Right lobe of liver (tissue), 6 donors: Measurements from ENCODE around the gene TIFAB. TPM values are rescaled to one million over a fixed set of nuclear protein-coding genes. Genes with fewer than 3 reads are reported as not detected.

ENCODE experiments used
- ATAC-seq, 4 donors: fragments of 200-7000 bp; cut with Tn5 transposase; one replicate each; pipeline ENCODE4 v1.9.1; 2020; ENCODE audit warnings: mild to moderate bottlenecking in 4 of 4, moderate library complexity in 4 of 4
- DNase-seq, 3 donors: peaks; one replicate each; pipeline ENCODE4 v3.0.0-alpha.2; 2020
- H3K27ac ChIP-seq, 3 donors: fragments of 200-600 bp; one replicate each; pipeline ENCODE4 v1.8.0; 2022
- H3K27me3 ChIP-seq, 2 donors: fragments of 200-600 bp; one replicate each; pipeline ENCODE4 v1.8.0; 2022
- H3K36me3 ChIP-seq, 4 donors: fragments of 200-600 bp; sonication (generic) in 1 of 4; one replicate each; pipeline versions ENCODE4 v1.5.1 to v1.8.0; 2017 to 2022; ENCODE audit warnings: control low read depth in 1 of 4
- H3K4me1 ChIP-seq, 4 donors: fragments of 200-600 bp; sonication (generic) in 1 of 4; one replicate each; pipeline versions ENCODE4 v1.5.1 to v1.8.0; 2017 to 2022; ENCODE audit warnings: control low read depth in 1 of 4
- H3K4me3 ChIP-seq, 3 donors: fragments of 200-600 bp; one replicate each; pipeline ENCODE4 v1.8.0; 2022
- H3K9me3 ChIP-seq, 4 donors: fragments of 200-600 bp; sonication (generic) in 1 of 4; one replicate each; pipeline versions ENCODE4 v1.5.1 to v1.8.0; 2017 to 2022; ENCODE audit warnings: control low read depth in 1 of 4
- CTCF ChIP-seq, 4 donors: fragments of 200-600 bp in 3 of 4; fragments of 450-650 bp in 1 of 4; IDR thresholded peaks; one replicate each; pipeline versions ENCODE4 v1.5.1 to v1.8.0; 2016 to 2022; ENCODE audit warnings: antibody characterized with exemption in 4 of 4, mild to moderate bottlenecking in 2 of 4
- POLR2A ChIP-seq: fragments of 450-650 bp; IDR thresholded peaks from one replicate; pipeline ENCODE4 v1.6.1; 2017; ENCODE audit warnings: antibody characterized with exemption, mild to moderate bottlenecking
- WGBS: methylation state at CpG from one replicate; pipeline ENCODE4 v1.1.6; 2018; ENCODE audit warnings: low coverage, low lambda C conversion rate; ENCODE audit not compliant: insufficient coverage; ENCODE audit errors: missing lambda C conversion rate; 5-methylcytosine and 5-hydroxymethylcytosine counted together
- intact Hi-C, 2 donors: fragments of 100-400 bp; cut with DNase I; formaldehyde crosslinking; loops; one replicate each; pipeline versions ENCODE4 v1.11.2 to v1.14.1; 2022
- total RNA-seq, 6 experiments: library from RNA; depleted of rRNA in 2 of 6; stranded (reverse); fragments of >200 nt in 2 of 6; fragmentation: NEBNext Ultra II Directional in 3 of 6; extraction: Animal tissue kit (Norgen Biotek cat#: 25700) in 3 of 6; gene quantifications; one replicate each; pipeline versions ENCODE4 v1.1.0 to v1.2.4, GENCODE V29; 2016 to 2023
- donor health status: DM: no; HTN: yes; CAD: no.
- donor health status: DM: no; HTN: no; CAD: no.
- donor health status: DM: no; HTN: no; CAD: no.
- donor health status: DM: no; HTN: yes; CAD: no.
- donor health status: DM: no; HTN: yes; CAD: no.

Gene TIFAB
- total RNA-seq, 6 experiments from 2014 or later, result 0.05 to 0.09 TPM; not detected in 4

GRCh38 chr5:135433681-135434426, 18.3 kb downstream of the TIFAB start:
- Histone ChIP-seq H3K27me3 (no peaks in the 10 kb centered on the region), H3K4me3 (no peak overlapping the region), H3K4me1 (no peaks in the 10 kb centered on the region), H3K9me3 (no peaks in the 10 kb centered on the region), H3K36me3 (no peaks in the 10 kb centered on the region), H3K27ac (peak overlapping the region in 1 of 3 donors; percentile 3)
- DNase-seq, result peak in 1 of 3 donors; percentile 33
- intact Hi-C loops, result no loop called here
- 79% methylated on average over 5 of the region's 12 CpGs for WGBS
- ATAC-seq, result peak; percentile 20 to 61 (median 48)
- TF ChIP-seq CTCF (IDR thresholded peaks at IDR 0.05) (no peak), POLR2A (no peak)

DNA sequence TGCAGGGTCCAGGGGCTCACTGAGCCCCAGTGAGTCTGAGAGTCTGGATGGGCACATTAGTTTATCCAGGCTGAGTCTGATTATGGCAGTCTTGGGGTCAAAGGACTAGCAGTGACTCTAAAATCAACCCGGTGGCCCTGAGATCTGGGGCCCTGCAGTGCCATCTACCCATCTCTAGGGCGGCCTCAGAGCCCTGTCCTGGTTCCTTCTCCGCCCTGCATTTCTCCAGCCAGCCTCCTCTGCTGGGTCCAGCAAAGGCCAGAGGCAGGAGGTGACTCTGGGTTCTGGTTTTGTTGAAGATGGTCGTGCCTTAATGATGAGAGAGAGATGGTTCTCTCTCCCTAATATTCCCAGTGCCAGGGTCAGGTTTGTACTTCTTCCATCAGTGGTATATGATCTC, 20.0 kb downstream of the TIFAB start:
- DNase-seq (no peak), ATAC-seq (no peak)
- intact Hi-C loops, result no loop called here
- H3K4me3 ChIP-seq, result no peak overlapping the region
- TF ChIP-seq POLR2A, result no peak
- TF ChIP-seq CTCF (IDR thresholded peaks at IDR 0.05), result no peak
- H3K9me3 ChIP-seq, result no peaks in the 10 kb centered on the region
- no peak overlapping the region for H3K27ac ChIP-seq
- H3K4me1 ChIP-seq, result no peaks in the 10 kb centered on the region
- H3K27me3 ChIP-seq, result no peaks in the 10 kb centered on the region
- 82% methylated on average over 1 of the region's 4 CpGs for WGBS
- no peaks in the 10 kb centered on the region for H3K36me3 ChIP-seq

DNA sequence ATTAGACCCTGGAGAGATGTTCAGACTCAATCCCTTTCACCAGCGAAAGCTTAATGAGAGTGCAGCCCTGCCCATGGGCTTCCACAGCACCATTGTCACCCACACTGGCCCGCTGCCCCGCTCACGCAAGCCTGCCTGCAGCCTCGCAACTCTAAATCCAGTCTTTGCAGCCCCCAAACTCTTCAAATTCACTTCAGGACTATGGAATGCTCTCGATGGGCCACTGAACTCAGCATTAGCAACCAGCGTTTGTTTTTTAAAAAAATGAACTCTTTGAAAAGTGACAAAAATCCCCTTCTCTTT, 22.1 kb downstream of the TIFAB start:
- Histone ChIP-seq H3K36me3 (no peaks in the 10 kb centered on the region), H3K4me3 (no peak overlapping the region), H3K9me3 (no peaks in the 10 kb centered on the region), H3K27me3 (no peaks in the 10 kb centered on the region), H3K4me1 (no peaks in the 10 kb centered on the region), H3K27ac (no peak overlapping the region)
- TF ChIP-seq CTCF (IDR thresholded peaks at IDR 0.05) (no peak), POLR2A (no peak)
- intact Hi-C loops, result no loop called here
- 67% methylated on average over 5 of the region's 7 CpGs for WGBS
- ATAC-seq (no peak), DNase-seq (no peak)

DNA sequence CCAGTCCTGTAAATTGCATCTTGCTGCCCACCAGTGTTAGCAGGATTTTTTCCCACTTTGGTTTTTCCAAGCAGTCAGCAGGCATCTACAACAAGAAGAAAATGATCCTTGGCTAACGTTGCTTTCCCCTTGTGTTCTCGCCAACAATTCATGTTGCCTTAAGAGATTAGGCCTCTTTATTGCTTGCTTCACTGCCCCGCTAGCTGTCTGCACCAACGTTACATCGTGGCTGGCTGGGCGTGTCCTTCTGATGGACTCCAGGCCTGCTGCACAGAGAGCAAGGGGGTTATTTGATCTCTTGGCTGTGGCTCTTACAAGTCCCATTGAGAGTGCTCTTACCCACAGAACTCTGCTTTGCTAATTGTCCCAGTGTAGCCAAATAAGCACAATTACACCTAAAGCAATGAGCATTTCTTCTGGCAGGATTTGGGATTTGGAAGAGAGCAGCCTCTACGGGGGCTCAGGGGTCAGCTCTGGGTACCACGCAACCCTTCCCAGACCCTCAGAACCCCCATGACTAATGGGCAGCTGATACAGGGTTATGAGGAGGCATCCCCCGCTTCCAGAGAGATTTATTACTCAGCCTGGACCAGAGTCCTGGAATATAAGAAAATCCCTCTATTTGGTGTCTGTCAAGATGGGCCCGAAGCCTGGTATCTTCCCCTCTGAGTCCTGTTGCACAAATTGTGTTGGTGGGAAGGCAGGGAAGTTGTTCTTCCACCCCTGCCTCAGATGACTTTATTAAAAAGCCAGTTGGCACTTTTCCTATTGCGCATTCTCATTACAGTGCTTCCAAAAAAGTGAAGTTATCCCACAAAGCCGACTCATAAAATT, 22.6 kb downstream of the TIFAB start:
- Histone ChIP-seq H3K4me3 (no peak overlapping the region), H3K4me1 (no peaks in the 10 kb centered on the region), H3K27me3 (no peaks in the 10 kb centered on the region), H3K9me3 (no peaks in the 10 kb centered on the region), H3K36me3 (no peaks in the 10 kb centered on the region), H3K27ac (no peak overlapping the region)
- DNase-seq, result no peak
- no peak for TF ChIP-seq CTCF (IDR thresholded peaks at IDR 0.05)
- TF ChIP-seq POLR2A, result no peak
- WGBS, result 59% methylated on average over 10 of the region's 12 CpGs
- no peak for ATAC-seq
- intact Hi-C loops, result no loop called here
